GM12891 (cell line): ENCODE measurements around the gene SPOCK1.

ENCODE experiments used
- DNase-seq: peaks from one replicate; pipeline ENCODE4 v3.0.0; 2011; ENCODE audit warnings: low spot score; ENCODE audit not compliant: insufficient read length
- FAIRE-seq: peaks from 2 replicates; lab custom pipeline; 2011; peaks lifted over from hg19 to GRCh38; lab: Jason Lieb, UNC
- PAX5 ChIP-seq: IDR thresholded peaks from 2 replicates; pipeline ENCODE4 v1.6.1; 2011; ENCODE audit warnings: low read length, moderate library complexity, mild to moderate bottlenecking; ENCODE audit not compliant: insufficient read depth, severe bottlenecking
- POLR2A ChIP-seq: IDR thresholded peaks from 2 replicates; pipeline ENCODE4 v1.6.1; 2011; ENCODE audit warnings: low read depth, low read length, control low read depth
- POLR2AphosphoS5 ChIP-seq: IDR thresholded peaks from 2 replicates; pipeline ENCODE4 v1.6.1; 2011; ENCODE audit warnings: low read depth, low read length, control low read depth
- POU2F2 ChIP-seq: IDR thresholded peaks from 2 replicates; pipeline ENCODE4 v1.6.1; 2011; ENCODE audit warnings: low read depth, mild to moderate bottlenecking, control low read depth, low read length, moderate library complexity
- SPI1 ChIP-seq: IDR thresholded peaks from 2 replicates; pipeline ENCODE4 v1.6.1; 2011; ENCODE audit warnings: low read depth, low read length, control low read depth
- TAF1 ChIP-seq: IDR thresholded peaks from 2 replicates; pipeline ENCODE4 v1.6.1; 2011; ENCODE audit warnings: low read depth, low read length, control low read depth

SPOCK1 gene

GRCh38 chr5:137051161-137051560 is 448.0 kb downstream of the SPOCK1 start:
- no peak for DNase-seq
- no peak for FAIRE-seq
- no peak for TF ChIP-seq POU2F2
- TF ChIP-seq TAF1 = no peak
- TF ChIP-seq SPI1 = no peak
- TF ChIP-seq POLR2A = no peak
- TF ChIP-seq POLR2AphosphoS5 = no peak
- no peak for TF ChIP-seq PAX5

- no peak for TF ChIP-seq POLR2A
- TF ChIP-seq SPI1 = no peak
- TF ChIP-seq PAX5 = no peak
- TF ChIP-seq POLR2AphosphoS5 = no peak
- TF ChIP-seq TAF1 = no peak
- no peak for TF ChIP-seq POU2F2
- FAIRE-seq (no peak), DNase-seq (no peak)
Measured at GRCh38 chr5:137040641-137041340, 458.3 kb downstream of the SPOCK1 start.

GRCh38 chr5:137040024-137040423 is 459.1 kb downstream of the SPOCK1 start:
- TF ChIP-seq TAF1 (no peak), PAX5 (no peak), POU2F2 (no peak), SPI1 (no peak), POLR2A (no peak), POLR2AphosphoS5 (no peak)
- no peak for DNase-seq
- FAIRE-seq = no peak

- FAIRE-seq = no peak
- TF ChIP-seq POU2F2 = no peak
- no peak for TF ChIP-seq TAF1
- TF ChIP-seq POLR2A = no peak
- no peak for TF ChIP-seq POLR2AphosphoS5
Measured at GRCh38 chr5:137037848-137038247, 461.3 kb downstream of the SPOCK1 start.

GRCh38 chr5:137036640-137037039 is 462.5 kb downstream of the SPOCK1 start:
- DNase-seq = no peak
- TF ChIP-seq SPI1 (no peak), TAF1 (no peak), PAX5 (no peak)
- no peak for FAIRE-seq

More at GRCh38 chr5:137037848-137038247, 461.3 kb downstream of the SPOCK1 start:
- no peak for DNase-seq

- FAIRE-seq (no peak), DNase-seq (no peak)
- TF ChIP-seq POLR2A (no peak), POU2F2 (no peak), POLR2AphosphoS5 (no peak), SPI1 (no peak), TAF1 (no peak), PAX5 (no peak)
Measured at GRCh38 chr5:137035480-137035878, 463.6 kb downstream of the SPOCK1 start.

GRCh38 chr5:137034764-137035479 is 464.2 kb downstream of the SPOCK1 start:
- FAIRE-seq (no peak), DNase-seq (no peak)
- TF ChIP-seq POLR2A (no peak), POLR2AphosphoS5 (no peak), TAF1 (no peak), POU2F2 (no peak), SPI1 (no peak), PAX5 (no peak)

GRCh38 chr5:137034213-137034612 is 464.9 kb downstream of the SPOCK1 start:
- FAIRE-seq (no peak), DNase-seq (no peak)
- TF ChIP-seq TAF1 (no peak), POU2F2 (no peak), POLR2A (no peak), POLR2AphosphoS5 (no peak), SPI1 (no peak), PAX5 (no peak)

GRCh38 chr5:137032929-137033328 is 466.2 kb downstream of the SPOCK1 start:
- DNase-seq (no peak), FAIRE-seq (no peak)
- TF ChIP-seq SPI1 (no peak), PAX5 (no peak), POU2F2 (no peak)
